Measurements from ENCODE around the gene SLC27A2. TPM values are rescaled to one million over a fixed set of nuclear protein-coding genes. Genes with fewer than 3 reads are reported as not detected.

The SLC27A2 gene
- total RNA-seq, 3 donors from 2014 or later (not counting 1 experiment from before 2014, with no cell fraction given) = 0.47 to 2.7 (median 0.50) TPM

DNA sequence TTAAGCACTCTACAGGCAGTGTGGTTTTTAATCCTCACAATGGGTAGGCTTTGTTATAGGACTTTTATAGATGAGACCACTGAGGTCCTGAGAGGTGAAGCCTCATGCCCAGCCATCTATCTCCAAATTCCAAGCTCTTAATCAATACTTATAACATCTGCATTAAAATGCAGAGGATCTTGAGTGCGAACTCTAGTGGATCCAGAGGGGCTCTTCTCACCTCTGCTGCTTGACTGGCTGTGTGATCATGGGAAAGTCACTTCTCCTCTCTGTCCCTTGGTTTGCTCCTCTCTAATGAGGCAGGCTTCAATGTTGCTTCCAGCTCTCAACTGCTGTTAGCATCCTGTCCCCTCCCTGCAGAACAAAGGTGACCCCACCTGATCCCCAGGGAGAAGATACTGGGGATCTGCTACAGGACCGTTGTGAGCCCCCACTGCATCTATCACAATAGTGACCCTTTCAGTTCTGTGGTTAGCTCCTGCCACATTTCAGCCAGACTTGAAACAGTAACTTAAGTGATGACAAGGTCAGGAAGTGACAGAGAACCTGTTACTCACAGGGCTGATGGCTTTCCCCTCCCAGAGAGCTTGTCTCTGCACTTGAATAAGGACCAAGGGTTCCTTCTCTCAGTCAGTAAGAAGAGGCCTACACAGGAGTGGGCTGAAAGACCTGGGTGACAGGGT, 1.3 kb downstream of the SLC27A2 start:
- Mint-ChIP-seq H3K4me3 (peak overlapping the region; percentile 93), H3K27ac (peak overlapping the region in 1 of 2 donors; percentile 81), H3K27me3 (ENCODE audit: low read depth in 2 of 2) (peaks cover 17 to 26% of the 10 kb centered on the region in 2 donors), H3K36me3 (no peaks in the 10 kb centered on the region), H3K9me3 (no peaks in the 10 kb centered on the region), H3K4me1 (peaks cover 14 to 20% of the 10 kb centered on the region in 2 donors)
- Histone ChIP-seq H3K4me1 (ENCODE audit: control insufficient read depth, insufficient read depth, low read length) (peaks cover 20% of the 10 kb centered on the region), H3K36me3 (ENCODE audit: control insufficient read depth, insufficient read depth, low read length) (no peaks in the 10 kb centered on the region), H3K27me3 (ENCODE audit: control insufficient read depth, insufficient read depth, low read length) (no peaks in the 10 kb centered on the region), H3K9me3 (ENCODE audit: control insufficient read depth, insufficient read depth, low read length) (no peaks in the 10 kb centered on the region), H3K4me3 (ENCODE audit: low read length) (peak overlapping the region; percentile 47), H3K27ac (ENCODE audit: low read length) (no peak overlapping the region)
- TF ChIP-seq, protein P1, sequence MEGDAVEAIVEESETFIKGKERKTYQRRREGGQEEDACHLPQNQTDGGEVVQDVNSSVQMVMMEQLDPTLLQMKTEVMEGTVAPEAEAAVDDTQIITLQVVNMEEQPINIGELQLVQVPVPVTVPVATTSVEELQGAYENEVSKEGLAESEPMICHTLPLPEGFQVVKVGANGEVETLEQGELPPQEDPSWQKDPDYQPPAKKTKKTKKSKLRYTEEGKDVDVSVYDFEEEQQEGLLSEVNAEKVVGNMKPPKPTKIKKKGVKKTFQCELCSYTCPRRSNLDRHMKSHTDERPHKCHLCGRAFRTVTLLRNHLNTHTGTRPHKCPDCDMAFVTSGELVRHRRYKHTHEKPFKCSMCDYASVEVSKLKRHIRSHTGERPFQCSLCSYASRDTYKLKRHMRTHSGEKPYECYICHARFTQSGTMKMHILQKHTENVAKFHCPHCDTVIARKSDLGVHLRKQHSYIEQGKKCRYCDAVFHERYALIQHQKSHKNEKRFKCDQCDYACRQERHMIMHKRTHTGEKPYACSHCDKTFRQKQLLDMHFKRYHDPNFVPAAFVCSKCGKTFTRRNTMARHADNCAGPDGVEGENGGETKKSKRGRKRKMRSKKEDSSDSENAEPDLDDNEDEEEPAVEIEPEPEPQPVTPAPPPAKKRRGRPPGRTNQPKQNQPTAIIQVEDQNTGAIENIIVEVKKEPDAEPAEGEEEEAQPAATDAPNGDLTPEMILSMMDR (IDR thresholded peaks at IDR 0.05) = no peak
- ATAC-seq (peak; percentile 36 to 67 (median 49)), DNase-seq (peak in 1 of 2 donors; percentile 13)
- 35% methylated on average over 2 of the region's 2 CpGs for WGBS (ENCODE audit: insufficient coverage)
- intact Hi-C loops (cut with micrococcal nuclease) = loop anchor here (5.0 kb wide), 1 partner anchor 79 kb away; no protein-coding TSS in a partner anchor

DNA sequence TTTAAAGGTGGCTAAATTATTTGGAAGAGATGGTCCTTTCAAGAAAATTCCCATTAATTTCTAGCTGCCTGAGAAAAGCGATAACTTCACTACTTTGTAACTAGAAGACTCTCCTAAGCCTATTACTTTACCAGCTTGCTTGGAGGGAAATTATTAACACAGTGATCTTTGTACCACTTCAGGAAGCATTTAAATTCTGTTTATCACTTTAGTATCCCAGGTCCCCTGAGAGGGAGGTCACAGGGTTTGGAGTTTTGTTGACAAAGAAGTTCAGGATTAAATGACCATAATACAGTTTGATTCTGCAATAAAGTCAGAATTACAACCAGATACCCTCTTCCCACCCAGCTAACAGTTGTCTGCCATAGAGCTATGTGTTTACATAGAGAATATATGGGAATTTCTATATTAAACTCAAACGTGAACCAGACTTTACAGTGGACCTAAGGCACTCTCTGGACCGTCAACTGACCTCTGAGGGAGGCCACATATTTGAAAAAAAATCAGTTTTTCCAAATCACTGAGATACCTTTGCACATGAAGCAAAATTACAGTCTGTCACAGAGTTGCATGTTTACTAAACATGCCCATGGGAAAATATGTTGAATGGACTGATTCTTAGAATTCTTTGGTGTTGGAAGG, 3.0 kb downstream of the SLC27A2 start:
- Histone ChIP-seq H3K36me3 (ENCODE audit: control insufficient read depth, insufficient read depth, low read length) (no peaks in the 10 kb centered on the region), H3K27ac (ENCODE audit: low read length) (no peak overlapping the region), H3K4me1 (ENCODE audit: control insufficient read depth, insufficient read depth, low read length) (peaks cover 20% of the 10 kb centered on the region), H3K27me3 (ENCODE audit: control insufficient read depth, insufficient read depth, low read length) (no peaks in the 10 kb centered on the region), H3K4me3 (ENCODE audit: low read length) (no peak overlapping the region), H3K9me3 (ENCODE audit: control insufficient read depth, insufficient read depth, low read length) (no peaks in the 10 kb centered on the region)
- intact Hi-C loops (cut with micrococcal nuclease) = loop anchor here (5.0 kb wide), 1 partner anchor 77 kb away; no protein-coding TSS in a partner anchor
- H3K27ac Mint-ChIP-seq = no peak overlapping the region
- 94% methylated on average over 2 of the region's 3 CpGs for WGBS (ENCODE audit: insufficient coverage)
- H3K4me3 Mint-ChIP-seq = no peak overlapping the region
- no peak for DNase-seq
- H3K9me3 Mint-ChIP-seq = no peaks in the 10 kb centered on the region
- peaks cover 14 to 20% of the 10 kb centered on the region in 2 donors for H3K4me1 Mint-ChIP-seq
- TF ChIP-seq, protein P1 (IDR thresholded peaks at IDR 0.05) = no peak
- no peaks in the 10 kb centered on the region for H3K36me3 Mint-ChIP-seq
- peaks cover 17 to 25% of the 10 kb centered on the region in 2 donors for H3K27me3 Mint-ChIP-seq (ENCODE audit: low read depth in 2 of 2)
- no peak for ATAC-seq

GRCh38 chr15:50186090-50186489, 4.1 kb downstream of the SLC27A2 start:
- H3K9me3 Mint-ChIP-seq = no peaks in the 10 kb centered on the region
- peaks cover 14 to 20% of the 10 kb centered on the region in 2 donors for H3K4me1 Mint-ChIP-seq
- WGBS (ENCODE audit: insufficient coverage) = 94% methylated on average over 3 of the region's 4 CpGs
- H3K27me3 Mint-ChIP-seq (ENCODE audit: low read depth in 2 of 2) = peaks cover 12 to 14% of the 10 kb centered on the region in 2 donors
- ATAC-seq = no peak
- H3K27me3 ChIP-seq (ENCODE audit: control insufficient read depth, insufficient read depth, low read length) = no peaks in the 10 kb centered on the region
- H3K36me3 Mint-ChIP-seq = no peaks in the 10 kb centered on the region
- no peak overlapping the region for H3K27ac ChIP-seq (ENCODE audit: low read length)
- DNase-seq = no peak
- no peak overlapping the region for H3K27ac Mint-ChIP-seq
- no peak overlapping the region for H3K4me3 ChIP-seq (ENCODE audit: low read length)
- no peak overlapping the region for H3K4me3 Mint-ChIP-seq
- intact Hi-C loops (cut with micrococcal nuclease) = no loop called here
- TF ChIP-seq, protein P1 (IDR thresholded peaks at IDR 0.05) = no peak
- H3K4me1 ChIP-seq (ENCODE audit: control insufficient read depth, insufficient read depth, low read length) = peaks cover 20% of the 10 kb centered on the region
- no peaks in the 10 kb centered on the region for H3K9me3 ChIP-seq (ENCODE audit: control insufficient read depth, insufficient read depth, low read length)
- H3K36me3 ChIP-seq (ENCODE audit: control insufficient read depth, insufficient read depth, low read length) = no peaks in the 10 kb centered on the region
